Breast epithelium (tissue), 4 donors: ENCODE data around the gene PSME1. TPM values are rescaled to one million over a fixed set of nuclear protein-coding genes. Genes with fewer than 3 reads are reported as not detected.

Experiments used
- DNase-seq, 2 donors: peaks; one replicate each; pipeline ENCODE4 v3.0.0-alpha.2; 2019; ENCODE audit warnings: low spot score in 2 of 2
- H3K27ac ChIP-seq, 2 donors: fragments of 200-600 bp; sonication (generic) in 1 of 2; one replicate each; pipeline ENCODE4 v1.5.1; 2016 to 2019; ENCODE audit warnings: mild to moderate bottlenecking in 1 of 2
- H3K27me3 ChIP-seq, 2 donors: fragments of 200-600 bp; sonication (generic) in 1 of 2; one replicate each; pipeline versions ENCODE4 v1.5.1 to v1.6.0; 2017 to 2019; ENCODE audit warnings: control low read depth in 1 of 2, mild to moderate bottlenecking in 1 of 2
- H3K36me3 ChIP-seq: fragments of 200-600 bp; one replicate; pipeline ENCODE4 v1.5.1; 2019
- H3K4me1 ChIP-seq, 2 donors: fragments of 200-600 bp; sonication (generic); one replicate each; pipeline ENCODE4 v1.5.1; 2016 to 2019; ENCODE audit warnings: control low read depth in 1 of 2
- H3K4me3 ChIP-seq, 3 donors: fragments of 200-600 bp; sonication (generic); 1 replicate in 2 of 3; 2 replicates in 1 of 3; pipeline ENCODE4 v1.5.1; 2016 to 2019; ENCODE audit warnings: mild to moderate bottlenecking in 3 of 3, moderate library complexity in 2 of 3
- H3K9me3 ChIP-seq, 2 donors: fragments of 200-600 bp; sonication (generic) in 1 of 2; one replicate each; pipeline ENCODE4 v1.5.1; 2016 to 2019; ENCODE audit warnings: control low read depth in 1 of 2
- POLR2A ChIP-seq: fragments of 450-650 bp; IDR thresholded peaks from one replicate; pipeline ENCODE4 v1.6.1; 2016; ENCODE audit warnings: antibody characterized with exemption, mild to moderate bottlenecking, moderate library complexity
- POLR2AphosphoS5 ChIP-seq, 3 donors: sonication (generic); formaldehyde crosslinking; IDR thresholded peaks; one replicate each; pipeline ENCODE4 v1.6.1; 2017; ENCODE audit warnings: antibody characterized with exemption in 3 of 3
- intact Hi-C: fragments of 100-400 bp; cut with DNase I; formaldehyde crosslinking; loops from one replicate; pipeline ENCODE4 v1.15.1; 2023; ENCODE audit warnings: low total_unique reads
- total RNA-seq, 3 donors: library from RNA; depleted of rRNA; stranded (reverse); fragments of >200 nt; gene quantifications; one replicate each; pipeline ENCODE4 v1.1.0, GENCODE V29; 2016
- TF ChIP-seq, protein P1 (sequence below), 3 donors: fragments of 450-650 bp; IDR thresholded peaks; one replicate each; pipeline ENCODE4 v1.5.1; 2016 to 2017; ENCODE audit warnings: antibody characterized with exemption in 3 of 3, mild to moderate bottlenecking in 3 of 3, moderate library complexity in 3 of 3

The PSME1 gene
- total RNA-seq, 3 donors from 2014 or later = 91.1 to 151 (median 135) TPM

DNA sequence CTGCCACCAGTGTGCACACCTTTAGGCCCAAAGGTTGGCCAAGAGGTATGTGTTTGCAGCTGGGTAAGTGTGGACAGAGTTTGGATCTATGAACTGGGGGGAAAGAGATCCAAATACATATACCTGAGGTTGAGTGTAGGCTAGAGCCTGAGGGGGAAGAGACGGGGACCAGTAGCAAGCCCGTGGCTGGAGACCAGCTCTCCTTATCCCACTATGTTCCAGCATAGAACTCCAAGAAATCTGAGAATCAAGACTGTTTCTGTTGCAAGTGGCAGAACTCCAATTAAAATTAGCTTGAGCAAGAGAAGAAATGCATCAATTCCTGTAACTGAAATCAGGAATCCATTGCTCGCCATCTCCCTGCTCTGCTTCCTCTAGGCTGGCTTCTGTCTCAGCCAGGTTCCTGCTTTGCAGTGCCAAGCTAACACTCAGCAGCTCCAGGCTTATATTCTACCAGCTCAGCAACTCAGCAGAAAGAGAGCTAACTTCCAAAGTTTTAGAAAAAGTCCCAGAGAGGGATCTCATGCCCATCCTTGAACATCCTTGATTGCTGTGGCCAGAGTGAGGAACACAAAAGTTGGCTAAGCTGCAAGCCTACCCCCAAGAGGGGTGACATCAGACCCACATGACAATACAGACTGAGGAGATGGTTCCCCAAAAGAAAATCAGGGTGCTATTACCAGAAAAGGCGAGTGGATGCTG lies 43.3 kb upstream of the PSME1 start:
- no peak for DNase-seq
- Histone ChIP-seq H3K4me3 (no peak overlapping the region), H3K9me3 (no peaks in the 10 kb centered on the region), H3K27ac (peak overlapping the region; percentile 95 to 99), H3K36me3 (no peaks in the 10 kb centered on the region), H3K27me3 (no peaks in the 10 kb centered on the region), H3K4me1 (peaks cover 0 to 4% of the 10 kb centered on the region in 2 donors)
- intact Hi-C loops = no loop called here
- TF ChIP-seq, protein P1, sequence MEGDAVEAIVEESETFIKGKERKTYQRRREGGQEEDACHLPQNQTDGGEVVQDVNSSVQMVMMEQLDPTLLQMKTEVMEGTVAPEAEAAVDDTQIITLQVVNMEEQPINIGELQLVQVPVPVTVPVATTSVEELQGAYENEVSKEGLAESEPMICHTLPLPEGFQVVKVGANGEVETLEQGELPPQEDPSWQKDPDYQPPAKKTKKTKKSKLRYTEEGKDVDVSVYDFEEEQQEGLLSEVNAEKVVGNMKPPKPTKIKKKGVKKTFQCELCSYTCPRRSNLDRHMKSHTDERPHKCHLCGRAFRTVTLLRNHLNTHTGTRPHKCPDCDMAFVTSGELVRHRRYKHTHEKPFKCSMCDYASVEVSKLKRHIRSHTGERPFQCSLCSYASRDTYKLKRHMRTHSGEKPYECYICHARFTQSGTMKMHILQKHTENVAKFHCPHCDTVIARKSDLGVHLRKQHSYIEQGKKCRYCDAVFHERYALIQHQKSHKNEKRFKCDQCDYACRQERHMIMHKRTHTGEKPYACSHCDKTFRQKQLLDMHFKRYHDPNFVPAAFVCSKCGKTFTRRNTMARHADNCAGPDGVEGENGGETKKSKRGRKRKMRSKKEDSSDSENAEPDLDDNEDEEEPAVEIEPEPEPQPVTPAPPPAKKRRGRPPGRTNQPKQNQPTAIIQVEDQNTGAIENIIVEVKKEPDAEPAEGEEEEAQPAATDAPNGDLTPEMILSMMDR (IDR thresholded peaks at IDR 0.05) = no peak

DNA sequence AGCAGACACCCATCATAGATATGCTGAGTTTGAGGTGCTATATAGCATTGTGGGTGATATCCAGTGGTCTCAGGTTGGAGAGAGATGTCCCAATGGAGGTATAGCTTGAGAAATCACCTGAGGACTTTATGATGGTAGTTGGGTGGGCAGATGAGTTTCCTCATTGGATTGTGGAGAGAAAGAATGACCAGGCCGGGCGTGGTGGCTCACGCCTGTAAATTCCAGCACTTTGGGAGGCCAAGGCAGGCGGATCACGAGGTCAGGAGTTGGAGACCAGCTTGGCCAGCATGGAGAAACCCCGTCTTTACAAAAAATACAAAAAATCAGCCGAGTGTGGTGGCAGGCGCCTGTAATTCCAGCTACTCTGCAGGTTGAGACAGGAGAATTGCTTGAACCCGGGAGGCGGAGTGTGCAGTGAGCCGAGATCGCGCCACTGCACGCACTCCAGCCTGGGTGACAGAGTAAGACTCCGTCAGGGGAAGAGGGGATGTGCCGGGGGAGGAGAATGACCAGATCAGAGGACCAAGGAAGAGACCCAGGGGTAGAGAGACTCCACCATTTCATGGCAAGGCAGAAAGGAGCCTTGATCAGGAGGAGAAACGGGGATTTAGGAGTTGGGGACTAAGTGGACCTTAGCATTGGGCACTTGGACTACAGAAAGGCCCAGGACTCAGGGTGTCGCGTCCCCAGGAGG lies 42.6 kb upstream of the PSME1 start:
- no peaks in the 10 kb centered on the region for H3K27me3 ChIP-seq
- peaks cover 0 to 4% of the 10 kb centered on the region in 2 donors for H3K4me1 ChIP-seq
- no peaks in the 10 kb centered on the region for H3K36me3 ChIP-seq
- H3K27ac ChIP-seq = peak overlapping the region; percentile 95 to 99
- intact Hi-C loops = no loop called here
- H3K9me3 ChIP-seq = no peaks in the 10 kb centered on the region
- DNase-seq = no peak
- TF ChIP-seq POLR2A (no peak), POLR2AphosphoS5 (IDR thresholded peaks at IDR 0.05) (no peak)
- TF ChIP-seq, protein P1 (IDR thresholded peaks at IDR 0.05) = no peak
- H3K4me3 ChIP-seq = peak overlapping the region; percentile 91 to 98 (median 93)

- intact Hi-C loops = no loop called here
- peak; percentile 91 to 94 for DNase-seq
- H3K36me3 ChIP-seq = no peaks in the 10 kb centered on the region
- peaks cover 0 to 4% of the 10 kb centered on the region in 2 donors for H3K4me1 ChIP-seq
- peak within 1 kb of the TSS; percentile 95 to 99 for H3K27ac ChIP-seq
- no peaks in the 10 kb centered on the region for H3K27me3 ChIP-seq
- peak within 1 kb of the TSS; percentile 91 to 98 (median 93) for H3K4me3 ChIP-seq
- H3K9me3 ChIP-seq = no peaks in the 10 kb centered on the region
- peak; percentile 29 for TF ChIP-seq POLR2A
- TF ChIP-seq POLR2AphosphoS5 (IDR thresholded peaks at IDR 0.05) = peak in 2 of 3 donors; percentile 18 to 41
- TF ChIP-seq, protein P1 (IDR thresholded peaks at IDR 0.05) = peak in 2 of 3 donors; percentile 10 to 21
Measured at GRCh38 chr14:24093901-24094840, 41.8 kb upstream of the PSME1 start, which contains the start of gene PCK2. Gene PCK2, plus strand, starts transcription at chr14:24094311. Its CDS starts 95 bp downstream, at chr14:24094406.

GRCh38 chr14:24094841-24095270 lies 41.1 kb upstream of the PSME1 start:
- Histone ChIP-seq H3K36me3 (no peaks in the 10 kb centered on the region), H3K4me3 (peak overlapping the region; percentile 91 to 98 (median 93)), H3K4me1 (peaks cover 0 to 4% of the 10 kb centered on the region in 2 donors), H3K27me3 (no peaks in the 10 kb centered on the region), H3K9me3 (no peaks in the 10 kb centered on the region), H3K27ac (peak overlapping the region; percentile 95 to 99)
- intact Hi-C loops = no loop called here
- TF ChIP-seq POLR2A = no peak
- no peak for TF ChIP-seq POLR2AphosphoS5 (IDR thresholded peaks at IDR 0.05)
- TF ChIP-seq, protein P1 (IDR thresholded peaks at IDR 0.05) = no peak
- DNase-seq = no peak
